ENCODE measurements around the gene PNCK. TPM values are rescaled to one million over a fixed set of nuclear protein-coding genes. Genes with fewer than 3 reads are reported as not detected.

Gene PNCK
- total RNA-seq, 1 experiment from 2014 or later: 0.84 TPM

DNA sequence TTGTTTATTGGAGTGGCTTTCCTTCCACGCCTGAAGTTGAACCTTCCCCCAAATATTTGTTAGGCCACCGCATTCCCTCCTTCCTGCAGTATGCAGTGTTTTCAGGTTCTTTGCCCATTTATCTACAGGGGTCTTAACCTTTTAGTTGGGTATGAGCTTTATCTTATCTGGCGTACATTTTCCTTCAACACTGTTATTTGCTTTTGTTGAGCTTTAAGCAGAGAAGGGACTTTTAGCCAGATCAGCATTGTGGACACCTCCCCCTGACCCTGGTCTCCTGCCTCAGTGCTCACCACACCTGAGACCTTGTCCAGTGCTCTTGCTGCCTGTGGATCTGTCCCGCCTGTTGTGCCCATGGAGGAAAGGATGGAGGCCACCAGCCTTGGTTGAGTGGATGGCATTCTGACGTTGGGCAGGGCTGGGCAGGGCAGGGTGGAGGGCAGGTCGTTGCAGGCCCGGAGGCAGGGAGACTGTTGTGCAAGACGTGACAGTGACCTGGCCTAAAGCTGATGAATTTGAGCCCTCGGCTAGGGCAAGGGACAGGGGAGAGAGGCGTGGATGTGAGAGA lies 27.6 kb downstream of the PNCK start:
- Histone ChIP-seq H3K4me2 (ENCODE audit: low read length) (no peak overlapping the region), H3K27me3 (ENCODE audit: insufficient read depth, low read length) (no peaks in the 10 kb centered on the region), H3K4me1 (ENCODE audit: control insufficient read depth in 1 of 2, insufficient read depth in 2 of 2, low read length in 2 of 2) (peaks cover 3 to 21% of the 10 kb centered on the region in 2 experiments; a peak in 2 of 4 replicates), H4K20me1 (ENCODE audit: insufficient read depth) (no peaks in the 10 kb centered on the region), H3K79me2 (ENCODE audit: insufficient read depth, low read length) (no peaks in the 10 kb centered on the region), H3K9me2 (ENCODE audit: insufficient read depth) (no peaks in the 10 kb centered on the region), H3K27ac (ENCODE audit: low read depth, low read length) (no peak overlapping the region), H3K36me3 (ENCODE audit: control insufficient read depth in 1 of 2, insufficient read depth in 2 of 2, low read length in 2 of 2) (no peaks in the 10 kb centered on the region), H3K9me3 (ENCODE audit: control insufficient read depth in 1 of 2, insufficient read depth in 1 of 2, low read depth in 1 of 2, low read length in 2 of 2) (no peaks in the 10 kb centered on the region), H3K4me3 (replicated peaks in 1 of 2; ENCODE audit: low read depth in 1 of 2, low read length in 2 of 2) (no peak overlapping the region), H3K9ac (ENCODE audit: low read length) (no peak overlapping the region), H2AFZ (ENCODE audit: low read depth, low read length, poor library complexity, severe bottlenecking) (no peak overlapping the region)
- ATAC-seq (no peak), DNase-seq (ENCODE audit: low read depth, low spot score) (no peak)
- ChIA-PET RAD21 (ENCODE audit: low non-redundant PET in 1 of 2, low total read pairs in 2 of 2, uncharacterized antibody in 2 of 2, unreplicated experiment in 2 of 2) (no interaction called here), CTCF (interaction anchor here (1.4 to 1.5 kb wide), 2 partner anchors 10 to 107 kb away, joined by 3 to 5 read pairs; no protein-coding TSS in a partner anchor), POLR2A (no interaction called here)
- intact Hi-C loops (cut with micrococcal nuclease): no loop called here
- TF ChIP-seq ZNF274 (IDR thresholded peaks at IDR 0.05; ENCODE audit: low read depth, low read length) (no peak), JUND (IDR thresholded peaks at IDR 0.05) (no peak), SP1 (IDR thresholded peaks at IDR 0.05; ENCODE audit: low read depth) (no peak)
- TF ChIP-seq, protein P1, sequence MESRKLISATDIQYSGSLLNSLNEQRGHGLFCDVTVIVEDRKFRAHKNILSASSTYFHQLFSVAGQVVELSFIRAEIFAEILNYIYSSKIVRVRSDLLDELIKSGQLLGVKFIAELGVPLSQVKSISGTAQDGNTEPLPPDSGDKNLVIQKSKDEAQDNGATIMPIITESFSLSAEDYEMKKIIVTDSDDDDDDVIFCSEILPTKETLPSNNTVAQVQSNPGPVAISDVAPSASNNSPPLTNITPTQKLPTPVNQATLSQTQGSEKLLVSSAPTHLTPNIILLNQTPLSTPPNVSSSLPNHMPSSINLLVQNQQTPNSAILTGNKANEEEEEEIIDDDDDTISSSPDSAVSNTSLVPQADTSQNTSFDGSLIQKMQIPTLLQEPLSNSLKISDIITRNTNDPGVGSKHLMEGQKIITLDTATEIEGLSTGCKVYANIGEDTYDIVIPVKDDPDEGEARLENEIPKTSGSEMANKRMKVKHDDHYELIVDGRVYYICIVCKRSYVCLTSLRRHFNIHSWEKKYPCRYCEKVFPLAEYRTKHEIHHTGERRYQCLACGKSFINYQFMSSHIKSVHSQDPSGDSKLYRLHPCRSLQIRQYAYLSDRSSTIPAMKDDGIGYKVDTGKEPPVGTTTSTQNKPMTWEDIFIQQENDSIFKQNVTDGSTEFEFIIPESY (IDR thresholded peaks at IDR 0.05; ENCODE audit: extremely low read depth, insufficient replicate concordance, low read length): no peak
- TF ChIP-seq, protein P2, sequence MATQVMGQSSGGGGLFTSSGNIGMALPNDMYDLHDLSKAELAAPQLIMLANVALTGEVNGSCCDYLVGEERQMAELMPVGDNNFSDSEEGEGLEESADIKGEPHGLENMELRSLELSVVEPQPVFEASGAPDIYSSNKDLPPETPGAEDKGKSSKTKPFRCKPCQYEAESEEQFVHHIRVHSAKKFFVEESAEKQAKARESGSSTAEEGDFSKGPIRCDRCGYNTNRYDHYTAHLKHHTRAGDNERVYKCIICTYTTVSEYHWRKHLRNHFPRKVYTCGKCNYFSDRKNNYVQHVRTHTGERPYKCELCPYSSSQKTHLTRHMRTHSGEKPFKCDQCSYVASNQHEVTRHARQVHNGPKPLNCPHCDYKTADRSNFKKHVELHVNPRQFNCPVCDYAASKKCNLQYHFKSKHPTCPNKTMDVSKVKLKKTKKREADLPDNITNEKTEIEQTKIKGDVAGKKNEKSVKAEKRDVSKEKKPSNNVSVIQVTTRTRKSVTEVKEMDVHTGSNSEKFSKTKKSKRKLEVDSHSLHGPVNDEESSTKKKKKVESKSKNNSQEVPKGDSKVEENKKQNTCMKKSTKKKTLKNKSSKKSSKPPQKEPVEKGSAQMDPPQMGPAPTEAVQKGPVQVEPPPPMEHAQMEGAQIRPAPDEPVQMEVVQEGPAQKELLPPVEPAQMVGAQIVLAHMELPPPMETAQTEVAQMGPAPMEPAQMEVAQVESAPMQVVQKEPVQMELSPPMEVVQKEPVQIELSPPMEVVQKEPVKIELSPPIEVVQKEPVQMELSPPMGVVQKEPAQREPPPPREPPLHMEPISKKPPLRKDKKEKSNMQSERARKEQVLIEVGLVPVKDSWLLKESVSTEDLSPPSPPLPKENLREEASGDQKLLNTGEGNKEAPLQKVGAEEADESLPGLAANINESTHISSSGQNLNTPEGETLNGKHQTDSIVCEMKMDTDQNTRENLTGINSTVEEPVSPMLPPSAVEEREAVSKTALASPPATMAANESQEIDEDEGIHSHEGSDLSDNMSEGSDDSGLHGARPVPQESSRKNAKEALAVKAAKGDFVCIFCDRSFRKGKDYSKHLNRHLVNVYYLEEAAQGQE (IDR thresholded peaks at IDR 0.05; ENCODE audit: low read depth): no peak
- BruUV-seq (replicated peaks): no TSS peak
